Panc1 (cell line): Measurements from ENCODE around the gene PDE11A. TPM values are rescaled to one million over a fixed set of nuclear protein-coding genes. Genes with fewer than 3 reads are reported as not detected.

Experiments
- ATAC-seq: fragments of 200-7000 bp; cut with Tn5 transposase; 2 replicates; pipeline ENCODE4 v1.9.1; 2020; ENCODE audit warnings: mild to moderate bottlenecking, moderate library complexity
- BruUV-seq: library from RNA; stranded (reverse); fragments of 400-500 nt; replicated peaks from 2 replicates; lab custom pipeline; 2021; lab: Mats Ljungman, UMichigan
- CTCF ChIA-PET: fragments of 300-600 bp; sonication (Branson Sonifier 250); formaldehyde crosslinking; loops from one replicate; lab custom pipeline; 2022; ENCODE audit warnings: antibody characterized with exemption; lab: Charles Lee
- POLR2A ChIA-PET: fragments of 300-600 bp; sonication (Branson Sonifier 250); formaldehyde crosslinking; loops from one replicate; lab custom pipeline; 2022; ENCODE audit warnings: antibody characterized with exemption; lab: Charles Lee
- DNase-seq: peaks from one replicate; pipeline ENCODE4 v3.0.0-alpha.2; 2010; ENCODE audit warnings: low read depth, low spot score
- H3K27ac ChIP-seq: 2 replicates; pipeline ENCODE4 v1.5.1; 2011; ENCODE audit warnings: mild to moderate bottlenecking, low read length, inconsistent platforms
- H3K27me3 ChIP-seq: fragments of 200-500 bp; sonication (Bioruptor generic); 2 replicates; pipeline ENCODE4 v1.6.0; 2014; ENCODE audit warnings: low read length, inconsistent platforms; ENCODE audit not compliant: control insufficient read depth, insufficient read depth
- H3K36me3 ChIP-seq: fragments of 200-500 bp; sonication (Bioruptor generic); 2 replicates; pipeline ENCODE4 v1.5.1; 2014; ENCODE audit warnings: inconsistent platforms, mild to moderate bottlenecking, low read length, moderate library complexity; ENCODE audit not compliant: control insufficient read depth, insufficient read depth
- H3K4me1 ChIP-seq: 2 replicates; pipeline ENCODE4 v1.5.1; 2011; ENCODE audit warnings: inconsistent platforms, mild to moderate bottlenecking, low read length, moderate library complexity; ENCODE audit not compliant: control insufficient read depth, insufficient read depth
- H3K4me3 ChIP-seq, 2 experiments: 2 replicates each; pipeline ENCODE4 v1.5.1; 2011 to 2012; ENCODE audit warnings: low read depth in 2 of 2, low read length in 2 of 2, mild to moderate bottlenecking in 2 of 2, inconsistent platforms in 1 of 2, moderate library complexity in 1 of 2
- H3K9me3 ChIP-seq: fragments of 200-500 bp; sonication (Bioruptor generic); 2 replicates; pipeline ENCODE4 v1.5.1; 2014; ENCODE audit warnings: low read depth, mild to moderate bottlenecking, inconsistent platforms, low read length, moderate library complexity; ENCODE audit not compliant: control insufficient read depth, insufficient read depth
- CTCF ChIP-seq: fragments of 450-650 bp; IDR thresholded peaks from 2 replicates; pipeline ENCODE4 v1.5.1; 2017; ENCODE audit warnings: mild to moderate bottlenecking
- POLR2AphosphoS5 ChIP-seq: IDR thresholded peaks from 2 replicates; pipeline ENCODE4 v1.6.1; 2012; ENCODE audit warnings: mild to moderate bottlenecking, low read depth, low read length, moderate library complexity
- SIN3A ChIP-seq: IDR thresholded peaks from 2 replicates; pipeline ENCODE4 v1.6.1; 2012; ENCODE audit warnings: low read depth, mild to moderate bottlenecking, low read length, moderate library complexity, borderline replicate concordance; ENCODE audit not compliant: insufficient read depth
- TCF7L2 ChIP-seq: IDR thresholded peaks from 2 replicates; pipeline ENCODE4 v1.6.1; 2011; ENCODE audit warnings: mild to moderate bottlenecking, low read depth, low read length, inconsistent platforms
- in situ Hi-C: cut with HindIII; loops from 2 replicates; pipeline ENCODE4 v1.10.0; 2016; ENCODE audit warnings: low sequenced_read_pairs, low pct_unique_long_range_greater_than_20kb
- intact Hi-C: fragments of 100-400 bp; cut with micrococcal nuclease; formaldehyde crosslinking; loops from one replicate; pipeline ENCODE4 v1.10.0; 2022; ENCODE audit not compliant: unreplicated experiment
- total RNA-seq: library from RNA; stranded (reverse); gene quantifications from one replicate; pipeline ENCODE4 v1.2.1, GENCODE V29; 2021; ENCODE audit not compliant: unreplicated experiment
- TF ChIP-seq, protein P1 (sequence below), 2 experiments: IDR thresholded peaks; 2 replicates each; pipeline ENCODE4 v1.6.1; 2011 to 2012; ENCODE audit warnings: low read depth in 2 of 2, control low read depth in 1 of 2, low read length in 1 of 2, mild to moderate bottlenecking in 1 of 2, moderate library complexity in 1 of 2; ENCODE audit not compliant: insufficient read depth in 1 of 2

The PDE11A gene
- total RNA-seq, 1 experiment from 2014 or later: not detected

- Histone ChIP-seq H3K27me3 (peaks cover 2% of the 10 kb centered on the region; the same call in 1 of the 2 replicates), H3K9me3 (no peaks in the 10 kb centered on the region), H3K4me1 (no peaks in the 10 kb centered on the region), H3K4me3 (no peak overlapping the region), H3K27ac (no peak overlapping the region), H3K36me3 (no peaks in the 10 kb centered on the region)
- no peak for DNase-seq
- no peak for ATAC-seq
- ChIA-PET POLR2A (no interaction called here), CTCF (no interaction called here)
- no peak for TF ChIP-seq TCF7L2
- TF ChIP-seq, protein P1, sequence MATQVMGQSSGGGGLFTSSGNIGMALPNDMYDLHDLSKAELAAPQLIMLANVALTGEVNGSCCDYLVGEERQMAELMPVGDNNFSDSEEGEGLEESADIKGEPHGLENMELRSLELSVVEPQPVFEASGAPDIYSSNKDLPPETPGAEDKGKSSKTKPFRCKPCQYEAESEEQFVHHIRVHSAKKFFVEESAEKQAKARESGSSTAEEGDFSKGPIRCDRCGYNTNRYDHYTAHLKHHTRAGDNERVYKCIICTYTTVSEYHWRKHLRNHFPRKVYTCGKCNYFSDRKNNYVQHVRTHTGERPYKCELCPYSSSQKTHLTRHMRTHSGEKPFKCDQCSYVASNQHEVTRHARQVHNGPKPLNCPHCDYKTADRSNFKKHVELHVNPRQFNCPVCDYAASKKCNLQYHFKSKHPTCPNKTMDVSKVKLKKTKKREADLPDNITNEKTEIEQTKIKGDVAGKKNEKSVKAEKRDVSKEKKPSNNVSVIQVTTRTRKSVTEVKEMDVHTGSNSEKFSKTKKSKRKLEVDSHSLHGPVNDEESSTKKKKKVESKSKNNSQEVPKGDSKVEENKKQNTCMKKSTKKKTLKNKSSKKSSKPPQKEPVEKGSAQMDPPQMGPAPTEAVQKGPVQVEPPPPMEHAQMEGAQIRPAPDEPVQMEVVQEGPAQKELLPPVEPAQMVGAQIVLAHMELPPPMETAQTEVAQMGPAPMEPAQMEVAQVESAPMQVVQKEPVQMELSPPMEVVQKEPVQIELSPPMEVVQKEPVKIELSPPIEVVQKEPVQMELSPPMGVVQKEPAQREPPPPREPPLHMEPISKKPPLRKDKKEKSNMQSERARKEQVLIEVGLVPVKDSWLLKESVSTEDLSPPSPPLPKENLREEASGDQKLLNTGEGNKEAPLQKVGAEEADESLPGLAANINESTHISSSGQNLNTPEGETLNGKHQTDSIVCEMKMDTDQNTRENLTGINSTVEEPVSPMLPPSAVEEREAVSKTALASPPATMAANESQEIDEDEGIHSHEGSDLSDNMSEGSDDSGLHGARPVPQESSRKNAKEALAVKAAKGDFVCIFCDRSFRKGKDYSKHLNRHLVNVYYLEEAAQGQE (IDR thresholded peaks at IDR 0.05; ENCODE audit: insufficient read depth in 1 of 2, low read depth in 2 of 2, low read length in 1 of 2): no peak
- no peak for TF ChIP-seq SIN3A
- no peak for TF ChIP-seq CTCF
- TF ChIP-seq POLR2AphosphoS5: no peak
- BruUV-seq: no TSS peak
- in situ Hi-C loops: no loop called here
- intact Hi-C loops: no loop called here
Measured at GRCh38 chr2:177665948-177666347, 406.6 kb downstream of the PDE11A start.

DNA sequence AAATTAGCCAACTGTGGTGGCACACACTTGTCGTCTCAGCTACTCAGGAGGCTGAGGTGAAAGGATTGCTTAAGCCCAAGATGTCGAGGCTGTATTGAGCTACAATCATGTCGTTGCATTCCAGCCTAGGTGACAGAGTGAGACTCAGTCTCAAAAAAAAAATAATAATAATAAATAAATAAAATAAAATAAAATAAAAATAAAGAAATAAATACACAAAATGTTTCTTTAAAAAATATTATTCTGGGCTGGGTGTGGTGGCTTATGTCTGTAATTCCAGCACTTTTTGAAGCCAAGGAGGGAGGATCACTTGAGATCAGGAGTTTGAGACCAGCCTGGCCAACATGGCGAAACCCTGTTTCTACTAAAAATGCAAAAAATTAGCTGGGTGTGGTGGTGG, 407.2 kb downstream of the PDE11A start:
- in situ Hi-C loops (no loop called here), intact Hi-C loops (no loop called here)
- POLR2A ChIA-PET: no interaction called here
- Histone ChIP-seq H3K4me1 (no peaks in the 10 kb centered on the region), H3K27ac (no peak overlapping the region), H3K36me3 (no peaks in the 10 kb centered on the region), H3K27me3 (peaks cover 2% of the 10 kb centered on the region; the same call in 1 of the 2 replicates), H3K9me3 (no peaks in the 10 kb centered on the region), H3K4me3 (no peak overlapping the region)
- ATAC-seq: no peak
- no peak for DNase-seq
- CTCF ChIA-PET: no interaction called here
- TF ChIP-seq CTCF: no peak
- no peak for TF ChIP-seq TCF7L2
- TF ChIP-seq, protein P1 (IDR thresholded peaks at IDR 0.05; ENCODE audit: insufficient read depth in 1 of 2, low read depth in 2 of 2, low read length in 1 of 2): no peak
- no peak for TF ChIP-seq POLR2AphosphoS5
- no peak for TF ChIP-seq SIN3A
- no TSS peak for BruUV-seq
